Measurements from ENCODE around the gene ARHGAP33. TPM values are rescaled to one million over a fixed set of nuclear protein-coding genes. Genes with fewer than 3 reads are reported as not detected.

The ARHGAP33 gene
- 20.7 TPM for polyA plus RNA-seq (2012; ENCODE audit: missing spikeins)

GRCh38 chr19:35775298-35776101 is at the start of gene ARHGAP33:
Gene ARHGAP33 (plus strand): TSS chr19:35775564. CDS start chr19:35775659, 95 bp downstream.
- FAIRE-seq = peak; percentile 88
- DNase-seq (ENCODE audit: insufficient read length) = peak; percentile 98
- TF ChIP-seq POLR2AphosphoS5 (IDR thresholded peaks at IDR 0.05; ENCODE audit: low read depth, low read length) (no peak), TAF1 (IDR thresholded peaks at IDR 0.05; ENCODE audit: borderline replicate concordance, low read depth, low read length) (no peak), POLR2A (IDR thresholded peaks at IDR 0.05; ENCODE audit: low read depth, low read length) (peak; percentile 67; the same call in 1 of the 2 replicates)

- DNase-seq (ENCODE audit: insufficient read length) (no peak), FAIRE-seq (no peak)
- TF ChIP-seq POLR2AphosphoS5 (IDR thresholded peaks at IDR 0.05; ENCODE audit: low read depth, low read length) = no peak
- TF ChIP-seq POLR2A (IDR thresholded peaks at IDR 0.05; ENCODE audit: low read depth, low read length) = no peak
- TF ChIP-seq TAF1 (IDR thresholded peaks at IDR 0.05; ENCODE audit: borderline replicate concordance, low read depth, low read length) = no peak
Measured at GRCh38 chr19:35727053-35727955, 48.1 kb upstream of the ARHGAP33 start.

- DNase-seq (ENCODE audit: insufficient read length) = peak; percentile 9
- TF ChIP-seq POLR2A (IDR thresholded peaks at IDR 0.05; ENCODE audit: low read depth, low read length) = no peak
- 0 out of 2 replicates have a peak, but pooled peaks have one; percentile 8 for TF ChIP-seq POLR2AphosphoS5 (IDR thresholded peaks at IDR 0.05; ENCODE audit: low read depth, low read length)
- no peak for FAIRE-seq
Measured at GRCh38 chr19:35727956-35728706, 47.2 kb upstream of the ARHGAP33 start.

- FAIRE-seq (no peak), DNase-seq (ENCODE audit: insufficient read length) (no peak)
- TF ChIP-seq TAF1 (IDR thresholded peaks at IDR 0.05; ENCODE audit: borderline replicate concordance, low read depth, low read length) = no peak
- no peak for TF ChIP-seq POLR2A (IDR thresholded peaks at IDR 0.05; ENCODE audit: low read depth, low read length)
- TF ChIP-seq POLR2AphosphoS5 (IDR thresholded peaks at IDR 0.05; ENCODE audit: low read depth, low read length) = no peak
Measured at GRCh38 chr19:35729021-35729420, 46.3 kb upstream of the ARHGAP33 start.

- no peak for FAIRE-seq
- DNase-seq (ENCODE audit: insufficient read length) = peak; percentile 20
- no peak for TF ChIP-seq POLR2AphosphoS5 (IDR thresholded peaks at IDR 0.05; ENCODE audit: low read depth, low read length)
- TF ChIP-seq TAF1 (IDR thresholded peaks at IDR 0.05; ENCODE audit: borderline replicate concordance, low read depth, low read length) = no peak
- peak; percentile 18; the same call in 1 of the 2 replicates for TF ChIP-seq POLR2A (IDR thresholded peaks at IDR 0.05; ENCODE audit: low read depth, low read length)
Measured at GRCh38 chr19:35729763-35730162, 45.6 kb upstream of the ARHGAP33 start.

- no peak for FAIRE-seq
- no peak for TF ChIP-seq POLR2AphosphoS5 (IDR thresholded peaks at IDR 0.05; ENCODE audit: low read depth, low read length)
- 0 out of 2 replicates have a peak, but pooled peaks have one; percentile 2 for TF ChIP-seq POLR2A (IDR thresholded peaks at IDR 0.05; ENCODE audit: low read depth, low read length)
- DNase-seq (ENCODE audit: insufficient read length) = peak; percentile 6
Measured at GRCh38 chr19:35730326-35730725, 45.0 kb upstream of the ARHGAP33 start.

- no peak for DNase-seq (ENCODE audit: insufficient read length)
Measured at GRCh38 chr19:35731353-35731752, 44.0 kb upstream of the ARHGAP33 start.

GRCh38 chr19:35731779-35732405 is 43.5 kb upstream of the ARHGAP33 start:
- no peak for FAIRE-seq
- no peak for DNase-seq (ENCODE audit: insufficient read length)
- TF ChIP-seq TAF1 (IDR thresholded peaks at IDR 0.05; ENCODE audit: borderline replicate concordance, low read depth, low read length) (no peak), POLR2AphosphoS5 (IDR thresholded peaks at IDR 0.05; ENCODE audit: low read depth, low read length) (no peak), POLR2A (IDR thresholded peaks at IDR 0.05; ENCODE audit: low read depth, low read length) (no peak)

More at GRCh38 chr19:35731353-35731752, 44.0 kb upstream of the ARHGAP33 start:
- TF ChIP-seq TAF1 (IDR thresholded peaks at IDR 0.05; ENCODE audit: borderline replicate concordance, low read depth, low read length) (no peak), POLR2AphosphoS5 (IDR thresholded peaks at IDR 0.05; ENCODE audit: low read depth, low read length) (no peak), POLR2A (IDR thresholded peaks at IDR 0.05; ENCODE audit: low read depth, low read length) (no peak)
- no peak for FAIRE-seq

- DNase-seq (ENCODE audit: insufficient read length) (no peak), FAIRE-seq (no peak)
- TF ChIP-seq TAF1 (IDR thresholded peaks at IDR 0.05; ENCODE audit: borderline replicate concordance, low read depth, low read length) (no peak), POLR2AphosphoS5 (IDR thresholded peaks at IDR 0.05; ENCODE audit: low read depth, low read length) (peak; percentile 20; the same call in 1 of the 2 replicates)
Measured at GRCh38 chr19:35732540-35733179, 42.7 kb upstream of the ARHGAP33 start.

Measured in GM12892 (cell line).